PC-9 (cell line): ENCODE results near the gene ZBTB9. TPM values are rescaled to one million over a fixed set of nuclear protein-coding genes. Genes with fewer than 3 reads are reported as not detected.

ENCODE experiments used
- BruUV-seq: library from RNA; stranded (reverse); fragments of 400-500 nt; replicated peaks from 2 replicates; lab custom pipeline; 2021; lab: Mats Ljungman, UMichigan
- CTCF ChIA-PET: fragments of 300-600 bp; sonication (Branson Sonifier 250); formaldehyde crosslinking; loops from one replicate; lab custom pipeline; 2022; ENCODE audit warnings: antibody characterized with exemption; lab: Charles Lee
- POLR2A ChIA-PET: fragments of 300-600 bp; sonication (Branson Sonifier 250); formaldehyde crosslinking; loops from one replicate; lab custom pipeline; 2022; ENCODE audit warnings: antibody characterized with exemption; ENCODE audit not compliant: unreplicated experiment; lab: Charles Lee
- DNase-seq, 2 experiments: peaks; one replicate each; pipeline versions ENCODE4 v3.0.0 to v3.0.0-alpha.2; 2015 to 2022; ENCODE audit warnings: mixed read lengths in 1 of 2
- H2AFZ ChIP-seq: fragments of 200-600 bp; sonication (generic); 2 replicates; pipeline ENCODE4 v1.8.1; 2017; ENCODE audit warnings: antibody characterized with exemption
- H3F3A ChIP-seq: fragments of 200-600 bp; sonication (generic); 2 replicates; pipeline ENCODE4 v1.8.1; 2017; ENCODE audit warnings: antibody characterized with exemption, mild to moderate bottlenecking, low read depth; ENCODE audit not compliant: insufficient read depth
- H3K27ac ChIP-seq: fragments of 200-600 bp; sonication (generic); 2 replicates; pipeline ENCODE4 v1.6.1; 2016; ENCODE audit warnings: mixed run types
- H3K27me3 ChIP-seq: fragments of 200-600 bp; sonication (generic); 2 replicates; pipeline ENCODE4 v1.6.1; 2016; ENCODE audit warnings: low read depth, mixed run types; ENCODE audit not compliant: insufficient read depth
- H3K36me3 ChIP-seq: fragments of 200-600 bp; sonication (generic); 2 replicates; pipeline ENCODE4 v1.6.1; 2016; ENCODE audit warnings: low read depth, mixed run types
- H3K4me1 ChIP-seq: fragments of 200-600 bp; sonication (generic); replicated peaks from 2 replicates; pipeline ENCODE4 v1.6.1; 2016; ENCODE audit warnings: mixed run types; ENCODE audit not compliant: insufficient read depth
- H3K4me2 ChIP-seq: fragments of 200-600 bp; sonication (generic); 2 replicates; pipeline ENCODE4 v1.6.1; 2017; ENCODE audit warnings: mixed run types
- H3K4me3 ChIP-seq: fragments of 200-600 bp; sonication (generic); 2 replicates; pipeline ENCODE4 v1.6.1; 2016; ENCODE audit warnings: mixed run types
- H3K79me2 ChIP-seq: fragments of 200-600 bp; sonication (generic); 2 replicates; pipeline ENCODE4 v1.6.1; 2017; ENCODE audit warnings: low read depth, mixed run types
- H3K9me2 ChIP-seq: fragments of 200-600 bp; sonication (generic); 2 replicates; pipeline ENCODE4 v1.8.1; 2017; ENCODE audit warnings: mild to moderate bottlenecking; ENCODE audit not compliant: insufficient read depth
- H3K9me3 ChIP-seq: fragments of 200-600 bp; sonication (generic); 2 replicates; pipeline ENCODE4 v1.8.1; 2016; ENCODE audit warnings: low read depth; ENCODE audit not compliant: insufficient read depth
- H4K20me1 ChIP-seq: fragments of 200-600 bp; sonication (generic); 2 replicates; pipeline ENCODE4 v1.8.1; 2017; ENCODE audit not compliant: insufficient read depth
- EZH2 ChIP-seq: fragments of 200-600 bp; sonication (generic); IDR thresholded peaks from 2 replicates; pipeline ENCODE4 v1.8.0; 2017; ENCODE audit warnings: antibody characterized with exemption, low read depth
- intact Hi-C: fragments of 100-400 bp; cut with micrococcal nuclease; formaldehyde crosslinking; loops from one replicate; pipeline ENCODE4 v1.10.0; 2022; ENCODE audit not compliant: unreplicated experiment
- total RNA-seq: library from RNA; stranded (reverse); gene quantifications from 2 replicates; pipeline ENCODE4 v1.2.3, GENCODE V29; 2021
- TF ChIP-seq, protein P1 (sequence below): fragments of 200-600 bp; sonication (generic); conservative IDR thresholded peaks from 2 replicates; pipeline ENCODE4 v1.6.1; 2017; ENCODE audit warnings: mixed run types, antibody characterized with exemption, mild to moderate bottlenecking, moderate library complexity

The ZBTB9 gene
- total RNA-seq, 1 experiment from 2014 or later: 7.9 TPM

DNA sequence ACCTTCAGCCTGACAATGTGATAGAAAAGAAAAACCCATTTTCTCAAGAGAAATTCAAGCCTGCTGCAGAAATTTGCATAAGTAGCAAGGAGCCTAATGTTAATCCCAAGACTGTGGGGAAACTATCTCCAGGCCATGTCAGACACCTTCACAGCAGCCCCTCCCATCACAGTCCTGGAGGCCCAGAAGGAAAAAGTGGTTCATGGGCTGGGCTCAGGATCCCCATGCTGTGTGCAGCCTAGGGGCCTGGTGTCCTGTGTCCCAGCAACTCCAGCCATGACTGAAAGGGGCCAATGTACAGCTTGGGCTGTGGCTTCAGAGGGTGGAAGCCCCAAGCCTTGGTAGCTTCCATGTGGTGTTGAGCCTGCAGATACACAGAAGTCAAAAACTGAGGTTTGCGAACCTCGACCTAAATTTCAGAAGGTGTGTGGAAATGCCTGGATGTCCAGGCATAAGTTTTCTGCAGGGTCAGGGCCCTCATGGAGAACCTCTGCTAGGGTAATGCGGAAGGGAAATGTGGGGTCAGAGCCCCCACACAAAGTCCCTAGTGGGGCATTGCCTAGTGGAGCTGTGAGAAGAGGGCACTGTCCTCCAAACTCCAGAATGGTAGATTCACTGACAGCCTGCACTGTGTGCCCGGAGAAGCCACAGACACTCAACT is 11.8 kb downstream of the ZBTB9 start:
- Histone ChIP-seq H3K27me3 (no peaks in the 10 kb centered on the region), H3K9me3 (no peaks in the 10 kb centered on the region), H3K36me3 (no peaks in the 10 kb centered on the region), H3K4me3 (no peak overlapping the region), H4K20me1 (no peaks in the 10 kb centered on the region), H3F3A (no peaks in the 10 kb centered on the region), H3K4me1 (no peaks in the 10 kb centered on the region), H3K79me2 (no peaks in the 10 kb centered on the region), H3K4me2 (no peak overlapping the region), H3K9me2 (no peaks in the 10 kb centered on the region), H3K27ac (no peak overlapping the region), H2AFZ (no peak overlapping the region)
- intact Hi-C loops: no loop called here
- ChIA-PET CTCF (no interaction called here), POLR2A (no interaction called here)
- no TSS peak for BruUV-seq
- TF ChIP-seq EZH2: no peak
- TF ChIP-seq, protein P1, sequence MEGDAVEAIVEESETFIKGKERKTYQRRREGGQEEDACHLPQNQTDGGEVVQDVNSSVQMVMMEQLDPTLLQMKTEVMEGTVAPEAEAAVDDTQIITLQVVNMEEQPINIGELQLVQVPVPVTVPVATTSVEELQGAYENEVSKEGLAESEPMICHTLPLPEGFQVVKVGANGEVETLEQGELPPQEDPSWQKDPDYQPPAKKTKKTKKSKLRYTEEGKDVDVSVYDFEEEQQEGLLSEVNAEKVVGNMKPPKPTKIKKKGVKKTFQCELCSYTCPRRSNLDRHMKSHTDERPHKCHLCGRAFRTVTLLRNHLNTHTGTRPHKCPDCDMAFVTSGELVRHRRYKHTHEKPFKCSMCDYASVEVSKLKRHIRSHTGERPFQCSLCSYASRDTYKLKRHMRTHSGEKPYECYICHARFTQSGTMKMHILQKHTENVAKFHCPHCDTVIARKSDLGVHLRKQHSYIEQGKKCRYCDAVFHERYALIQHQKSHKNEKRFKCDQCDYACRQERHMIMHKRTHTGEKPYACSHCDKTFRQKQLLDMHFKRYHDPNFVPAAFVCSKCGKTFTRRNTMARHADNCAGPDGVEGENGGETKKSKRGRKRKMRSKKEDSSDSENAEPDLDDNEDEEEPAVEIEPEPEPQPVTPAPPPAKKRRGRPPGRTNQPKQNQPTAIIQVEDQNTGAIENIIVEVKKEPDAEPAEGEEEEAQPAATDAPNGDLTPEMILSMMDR: no peak
- DNase-seq: no peak

DNA sequence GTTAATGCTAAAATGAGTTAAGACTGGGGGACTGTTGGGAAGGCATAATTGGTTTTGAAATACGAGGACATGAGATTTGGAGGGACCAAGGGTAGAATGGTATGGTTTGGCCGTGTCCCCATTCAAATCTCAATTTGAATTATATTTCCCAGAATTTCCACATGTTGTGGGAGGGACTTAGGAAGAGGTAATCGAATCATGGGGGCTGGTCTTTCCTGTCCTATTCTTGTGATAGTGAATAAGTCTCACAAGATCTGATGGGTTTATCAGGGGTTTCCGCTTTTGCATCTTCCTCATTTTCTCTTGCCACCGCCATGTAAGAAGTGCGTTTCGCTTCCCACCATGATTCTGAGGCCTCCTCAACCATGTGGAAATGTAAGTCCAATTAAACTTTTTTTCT is 12.7 kb downstream of the ZBTB9 start:
- no peak for TF ChIP-seq EZH2
- TF ChIP-seq, protein P1: no peak
- no peaks in the 10 kb centered on the region for H3K9me2 ChIP-seq
- no TSS peak for BruUV-seq
- no peak overlapping the region for H3K27ac ChIP-seq
- H3K9me3 ChIP-seq: no peaks in the 10 kb centered on the region
- H3K4me2 ChIP-seq: no peak overlapping the region
- H3K4me3 ChIP-seq: no peak overlapping the region
- no peaks in the 10 kb centered on the region for H3K27me3 ChIP-seq
- DNase-seq: no peak
- intact Hi-C loops: no loop called here
- H4K20me1 ChIP-seq: no peaks in the 10 kb centered on the region
- no peak overlapping the region for H2AFZ ChIP-seq
- ChIA-PET CTCF (no interaction called here), POLR2A (no interaction called here)
- H3K79me2 ChIP-seq: no peaks in the 10 kb centered on the region
- H3K4me1 ChIP-seq: no peaks in the 10 kb centered on the region
- no peaks in the 10 kb centered on the region for H3F3A ChIP-seq
- H3K36me3 ChIP-seq: no peaks in the 10 kb centered on the region

GRCh38 chr6:33469661-33470060 is 15.3 kb downstream of the ZBTB9 start:
- no peak overlapping the region for H3K4me2 ChIP-seq

More at GRCh38 chr6:33469661-33470060, 15.3 kb downstream of the ZBTB9 start:
- H4K20me1 ChIP-seq: no peaks in the 10 kb centered on the region
- no peak overlapping the region for H3K4me3 ChIP-seq
- ChIA-PET POLR2A (no interaction called here), CTCF (no interaction called here)
- no peaks in the 10 kb centered on the region for H3K9me2 ChIP-seq
- H3K79me2 ChIP-seq: no peaks in the 10 kb centered on the region
- no peaks in the 10 kb centered on the region for H3K4me1 ChIP-seq
- DNase-seq: no peak
- no peaks in the 10 kb centered on the region for H3F3A ChIP-seq
- TF ChIP-seq, protein P1: no peak
- TF ChIP-seq EZH2: no peak
- H3K27ac ChIP-seq: no peak overlapping the region
- H3K9me3 ChIP-seq: no peaks in the 10 kb centered on the region
- BruUV-seq: no TSS peak
- no peak overlapping the region for H2AFZ ChIP-seq
- H3K36me3 ChIP-seq: no peaks in the 10 kb centered on the region
- H3K27me3 ChIP-seq: no peaks in the 10 kb centered on the region
- intact Hi-C loops: no loop called here
